Thyroid gland (tissue), 4 donors: ENCODE results near the gene EPHA8.

Experiments
- CTCF ChIP-seq, 6 experiments: fragments of 200-600 bp in 3 of 6; fragments of 450-650 bp in 3 of 6; sonication (generic) in 3 of 6; IDR thresholded peaks; one replicate each; pipeline ENCODE4 v1.5.1; 2016 to 2019; ENCODE audit warnings: antibody characterized with exemption in 6 of 6, mild to moderate bottlenecking in 2 of 6, inconsistent platforms in 1 of 6, moderate library complexity in 1 of 6
- POLR2A ChIP-seq, 2 donors: fragments of 450-650 bp; IDR thresholded peaks; one replicate each; pipeline ENCODE4 v1.6.1; 2017; ENCODE audit warnings: antibody characterized with exemption in 2 of 2, mild to moderate bottlenecking in 2 of 2, moderate library complexity in 1 of 2

DNA sequence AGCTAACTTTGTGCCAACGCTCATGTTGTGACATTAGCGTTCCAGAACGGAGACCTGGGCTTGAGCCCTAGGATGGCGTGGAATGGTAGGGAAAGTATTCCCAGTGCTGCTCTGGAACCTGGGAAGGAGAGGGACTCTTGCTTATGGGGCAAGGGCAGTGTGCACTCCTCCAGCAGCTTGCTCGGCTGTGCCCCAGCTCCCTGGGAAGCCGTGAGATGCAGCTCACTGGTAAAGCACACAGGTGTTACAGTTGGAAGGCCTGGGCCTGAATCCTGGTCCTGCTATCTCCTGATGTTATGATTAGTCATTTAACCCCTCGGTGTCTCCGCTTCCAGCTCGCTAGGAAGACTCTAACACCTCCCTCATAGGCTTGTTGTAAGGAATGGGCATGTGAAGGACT lies 42.4 kb upstream of the EPHA8 start:
- TF ChIP-seq CTCF (IDR thresholded peaks at IDR 0.05) (no peak), POLR2A (IDR thresholded peaks at IDR 0.05) (no peak)
